SU-DHL-6 (cell line): Measurements from ENCODE around the gene B4GALT5.

Source experiments
- EZH2phosphoT487 ChIP-seq: fragments of 200-600 bp; sonication (generic), shearing (Covaris generic); conservative IDR thresholded peaks from 2 replicates; pipeline ENCODE4 v1.6.1; 2018; ENCODE audit warnings: mild to moderate bottlenecking, antibody characterized with exemption, low read length, moderate library complexity, mixed read lengths
- TF ChIP-seq, protein P1 (sequence below): fragments of 200-600 bp; sonication (generic); IDR thresholded peaks from one replicate; pipeline ENCODE4 v1.5.1; 2017; ENCODE audit warnings: antibody characterized with exemption, mild to moderate bottlenecking, low read length, moderate library complexity; ENCODE audit not compliant: insufficient read depth, poor library complexity, severe bottlenecking

DNA sequence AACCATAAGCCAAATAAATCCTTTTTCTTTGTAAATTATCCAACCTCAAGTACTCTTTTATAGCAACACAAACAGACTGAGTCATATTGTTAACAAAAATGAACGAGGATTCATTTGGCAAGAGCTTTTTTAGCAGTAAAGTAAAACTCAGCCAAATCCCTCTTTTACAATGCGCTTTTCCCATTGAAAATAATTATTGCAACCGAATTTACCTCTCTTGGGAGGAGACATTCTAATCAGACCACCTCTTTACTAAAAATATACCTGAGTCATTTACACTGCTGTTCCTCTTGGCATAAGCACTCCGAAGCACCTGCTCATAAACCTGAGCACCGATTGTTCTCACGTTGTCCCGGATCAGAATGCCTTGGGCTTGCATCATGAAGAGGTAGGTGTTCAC, 57.4 kb downstream of the B4GALT5 start:
- TF ChIP-seq, protein P1, sequence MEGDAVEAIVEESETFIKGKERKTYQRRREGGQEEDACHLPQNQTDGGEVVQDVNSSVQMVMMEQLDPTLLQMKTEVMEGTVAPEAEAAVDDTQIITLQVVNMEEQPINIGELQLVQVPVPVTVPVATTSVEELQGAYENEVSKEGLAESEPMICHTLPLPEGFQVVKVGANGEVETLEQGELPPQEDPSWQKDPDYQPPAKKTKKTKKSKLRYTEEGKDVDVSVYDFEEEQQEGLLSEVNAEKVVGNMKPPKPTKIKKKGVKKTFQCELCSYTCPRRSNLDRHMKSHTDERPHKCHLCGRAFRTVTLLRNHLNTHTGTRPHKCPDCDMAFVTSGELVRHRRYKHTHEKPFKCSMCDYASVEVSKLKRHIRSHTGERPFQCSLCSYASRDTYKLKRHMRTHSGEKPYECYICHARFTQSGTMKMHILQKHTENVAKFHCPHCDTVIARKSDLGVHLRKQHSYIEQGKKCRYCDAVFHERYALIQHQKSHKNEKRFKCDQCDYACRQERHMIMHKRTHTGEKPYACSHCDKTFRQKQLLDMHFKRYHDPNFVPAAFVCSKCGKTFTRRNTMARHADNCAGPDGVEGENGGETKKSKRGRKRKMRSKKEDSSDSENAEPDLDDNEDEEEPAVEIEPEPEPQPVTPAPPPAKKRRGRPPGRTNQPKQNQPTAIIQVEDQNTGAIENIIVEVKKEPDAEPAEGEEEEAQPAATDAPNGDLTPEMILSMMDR = no peak
- no peak for TF ChIP-seq EZH2phosphoT487
